Middle frontal gyrus (tissue), 1 donor: ENCODE results near the gene HS6ST3.
"Not testable (repeated sequence)": the region's sequence is repeated elsewhere in the genome, so short reads cannot be mapped to it uniquely, and the experiment has no call there.

ENCODE experiments used
- DNase-seq: peaks from one replicate; pipeline ENCODE4 v3.0.0-alpha.2; 2015; ENCODE audit warnings: low spot score; ENCODE audit errors: extremely low spot score

HS6ST3 gene

DNA sequence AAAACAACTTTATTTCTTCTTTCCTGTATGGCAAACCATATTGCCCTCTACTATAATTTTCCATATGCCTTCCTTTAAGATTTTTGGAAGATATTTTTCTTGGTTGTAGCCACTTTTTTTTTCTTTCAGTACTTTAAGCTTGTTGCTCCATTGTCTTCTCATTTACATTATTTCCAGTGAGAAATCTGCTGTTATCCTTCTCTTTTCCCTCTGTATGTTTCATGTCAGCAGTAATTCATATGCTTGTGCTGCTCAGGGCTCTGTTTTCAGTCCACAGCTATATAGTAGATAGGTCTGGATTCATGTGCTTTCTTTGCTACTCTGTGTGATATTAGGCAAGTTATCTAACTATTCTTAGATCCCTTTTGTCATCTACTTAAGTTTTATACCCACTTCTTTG lies 636.7 kb downstream of the HS6ST3 start:
- DNase-seq = no peak

DNA sequence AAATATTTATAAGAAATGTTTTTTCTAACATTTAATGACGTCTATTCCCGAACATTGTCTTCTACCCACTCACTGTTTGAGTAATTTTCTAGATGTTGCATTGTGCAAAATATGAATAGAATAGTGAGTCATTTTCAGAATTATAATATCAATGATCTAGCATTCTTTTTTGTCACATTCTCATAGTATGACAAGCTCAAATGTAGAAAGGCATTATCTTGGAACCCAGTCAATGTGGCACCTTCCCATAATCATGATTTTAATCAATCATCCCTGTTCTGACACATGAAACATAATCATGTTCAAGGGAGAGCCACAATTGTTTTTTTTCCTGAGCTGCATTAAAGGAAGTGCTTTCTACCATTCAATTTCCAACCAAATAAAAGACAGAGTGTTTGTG lies 638.6 kb downstream of the HS6ST3 start:
- DNase-seq = no peak

DNA sequence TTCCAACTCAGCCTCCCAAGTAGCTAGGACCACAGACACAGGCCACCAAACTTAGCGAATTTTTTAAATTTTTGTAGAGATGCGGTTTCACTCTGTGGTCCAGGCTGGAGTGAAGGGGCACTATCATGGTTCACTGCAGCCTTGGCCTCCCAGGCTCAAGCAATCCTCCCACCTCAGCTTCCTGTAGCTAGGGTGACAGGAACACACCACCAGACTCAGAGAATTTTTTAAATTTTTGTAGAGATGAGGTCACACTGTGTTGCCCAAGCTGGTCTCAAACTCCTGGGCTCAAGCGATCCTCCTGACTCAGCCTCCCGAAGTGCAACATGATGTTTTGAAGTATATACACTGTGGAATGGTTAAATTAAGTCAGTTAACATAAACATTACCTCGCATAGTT lies 640.8 kb downstream of the HS6ST3 start:
- DNase-seq = no peak

DNA sequence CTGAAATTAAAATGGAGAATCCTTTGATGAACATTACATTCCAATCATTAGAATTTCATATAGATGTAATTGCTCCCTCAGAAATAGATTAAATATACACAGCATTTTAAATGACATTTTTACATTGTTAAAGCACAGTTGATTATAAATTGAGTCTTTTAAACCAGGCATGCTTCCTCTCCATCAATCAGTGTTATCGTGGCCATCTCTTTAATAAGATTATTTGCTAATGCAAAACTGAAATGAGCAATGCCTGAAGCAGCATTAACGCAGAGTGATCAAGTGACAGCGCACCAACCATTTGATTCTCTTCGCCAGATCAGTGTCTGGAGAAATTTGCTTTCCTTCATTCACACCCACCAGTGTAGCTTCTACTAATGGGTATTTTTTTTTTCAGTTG lies 644.6 kb downstream of the HS6ST3 start:
- DNase-seq = no peak

DNA sequence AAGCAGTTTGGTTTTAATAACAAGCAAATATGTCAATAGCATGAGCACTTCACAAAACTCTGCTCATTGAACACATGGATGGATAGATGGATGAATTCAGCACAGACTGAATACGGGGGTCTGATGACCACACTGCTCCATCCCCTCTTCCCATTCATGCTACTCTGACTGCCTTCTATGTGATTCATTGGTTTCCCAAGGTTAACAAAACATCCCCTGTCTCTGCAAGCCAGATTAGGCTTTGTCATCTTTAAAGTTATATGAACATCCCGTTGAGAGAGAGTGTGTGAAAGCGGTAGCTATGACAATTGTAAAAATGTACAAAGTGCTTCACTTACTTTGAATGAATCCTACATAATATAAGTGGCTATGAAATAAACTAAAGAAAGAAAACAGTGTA lies 651.9 kb downstream of the HS6ST3 start:
- DNase-seq = no peak

DNA sequence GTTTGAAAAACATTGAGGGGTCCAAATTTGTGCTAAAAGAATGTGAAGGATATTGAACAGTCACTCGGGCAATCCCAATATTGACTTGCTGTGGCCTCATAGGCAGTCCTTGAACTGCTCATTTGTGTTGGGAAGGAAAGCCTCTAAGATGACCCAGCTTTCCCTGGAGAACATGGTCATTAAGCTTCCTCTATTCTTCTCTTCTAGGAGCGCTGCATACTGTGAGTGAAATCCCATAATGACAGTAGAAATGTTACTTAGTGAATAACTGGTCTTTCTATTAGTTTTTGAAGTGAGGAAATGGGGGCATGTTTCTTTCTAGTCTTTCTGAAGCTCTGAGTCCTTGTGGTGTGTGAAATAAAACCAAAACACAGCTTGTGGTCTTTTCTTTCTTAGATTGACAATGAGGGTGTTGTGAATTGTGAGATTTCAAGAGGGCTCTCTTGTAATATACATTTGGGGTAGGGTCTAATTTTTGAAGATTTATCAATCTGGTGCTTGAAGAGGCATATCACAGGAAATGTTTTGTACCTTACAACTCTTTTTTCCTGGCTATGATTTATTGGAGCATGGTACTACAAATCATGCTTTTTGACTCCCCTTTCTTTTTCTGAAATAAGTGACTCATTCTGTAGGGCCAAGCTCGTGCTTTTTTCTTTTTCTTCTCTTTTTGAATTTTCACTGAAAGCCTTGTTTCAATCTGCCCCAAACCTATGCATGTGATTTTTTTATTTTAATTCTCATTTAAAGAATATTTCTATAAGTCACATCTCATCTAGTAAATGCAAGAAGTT lies 653.6 kb downstream of the HS6ST3 start:
- DNase-seq = no peak

DNA sequence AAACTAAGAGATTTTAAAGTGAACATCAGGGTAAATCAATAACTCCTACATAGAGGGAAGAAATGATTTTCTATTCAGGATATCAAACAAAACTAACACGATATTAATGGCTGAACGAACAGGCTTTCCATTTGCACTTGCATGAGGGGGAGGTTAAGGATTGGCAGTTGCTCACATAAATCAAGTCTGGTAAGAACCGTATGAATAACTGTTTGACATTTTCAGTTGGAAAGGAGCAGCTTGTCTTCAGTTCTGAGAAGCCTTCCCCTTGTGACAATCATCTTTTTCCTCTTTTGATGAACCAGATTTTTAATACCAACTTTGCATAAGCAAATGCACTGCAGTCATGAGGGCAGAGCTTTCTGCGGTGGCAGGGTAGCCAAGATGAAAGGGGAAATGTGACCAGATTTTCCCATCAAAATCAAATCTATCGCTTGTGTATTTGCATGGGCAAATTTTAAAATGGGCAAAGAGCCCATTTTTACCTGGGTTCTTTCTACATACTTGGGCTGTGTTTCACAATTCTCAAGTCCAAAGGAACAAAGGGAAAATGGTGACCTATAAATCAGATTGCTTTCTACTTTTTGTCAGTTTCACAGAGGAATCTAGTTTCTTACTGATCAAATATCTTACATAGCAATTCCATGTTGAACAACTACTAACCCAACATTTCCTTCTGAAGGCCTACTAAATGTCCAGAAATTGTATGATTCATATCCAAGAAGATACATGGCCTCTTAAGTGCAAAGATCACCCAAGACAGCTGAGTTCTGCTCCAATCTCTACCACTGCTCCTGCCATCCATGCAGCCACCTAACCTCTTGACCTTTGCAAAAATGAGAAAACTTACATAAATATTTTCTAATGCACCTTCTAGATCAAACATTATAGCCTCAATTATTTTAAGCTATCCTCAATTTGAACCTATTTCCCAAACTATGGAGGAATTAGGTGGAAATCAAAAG lies 654.7 kb downstream of the HS6ST3 start:
- DNase-seq = no peak

DNA sequence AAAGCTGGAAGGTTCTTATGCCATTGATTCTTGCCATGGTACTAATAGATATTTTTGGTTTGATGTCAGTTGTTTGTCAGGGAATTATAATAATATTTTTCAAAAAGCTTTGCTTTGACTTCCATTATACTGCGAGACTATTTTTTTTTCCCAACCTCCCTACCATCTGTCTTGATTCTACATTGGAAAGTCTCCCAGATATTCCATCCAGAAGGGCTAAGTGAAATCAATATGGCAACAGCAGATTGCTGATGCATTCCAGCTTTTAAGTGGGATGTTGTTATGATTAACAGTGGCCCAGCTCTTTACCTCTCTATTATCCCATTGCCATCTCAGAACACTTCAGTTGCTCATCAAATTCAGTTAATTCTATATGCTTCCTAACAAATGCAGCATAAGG lies 657.0 kb downstream of the HS6ST3 start:
- peak; percentile 11 for DNase-seq

GRCh38 chr13:96749825-96750224 lies 659.9 kb downstream of the HS6ST3 start:
- DNase-seq = no peak

DNA sequence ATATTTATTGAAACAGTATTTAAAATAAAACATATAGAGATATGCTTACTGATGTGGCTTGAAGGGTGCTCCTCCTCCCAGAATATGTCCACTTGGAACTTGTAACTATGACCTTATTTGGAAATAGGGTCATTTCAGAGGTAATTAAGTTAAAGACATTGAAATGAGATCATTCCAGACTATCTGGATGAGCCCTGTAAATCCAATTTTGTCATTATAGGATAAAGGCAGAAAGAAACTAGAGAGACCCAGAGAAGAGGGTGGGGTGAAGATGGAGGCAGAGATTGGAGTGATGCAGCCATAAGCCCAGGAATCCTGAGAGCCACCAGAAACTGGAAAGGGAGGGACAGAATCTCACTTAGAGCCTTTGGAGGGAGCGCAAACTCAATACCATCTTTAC lies 661.2 kb downstream of the HS6ST3 start:
- no peak for DNase-seq

GRCh38 chr13:96762876-96763275 lies 673.0 kb downstream of the HS6ST3 start:
- no peak for DNase-seq

- DNase-seq = no peak
Observed at GRCh38 chr13:96766306-96766705, 676.4 kb downstream of the HS6ST3 start.

DNA sequence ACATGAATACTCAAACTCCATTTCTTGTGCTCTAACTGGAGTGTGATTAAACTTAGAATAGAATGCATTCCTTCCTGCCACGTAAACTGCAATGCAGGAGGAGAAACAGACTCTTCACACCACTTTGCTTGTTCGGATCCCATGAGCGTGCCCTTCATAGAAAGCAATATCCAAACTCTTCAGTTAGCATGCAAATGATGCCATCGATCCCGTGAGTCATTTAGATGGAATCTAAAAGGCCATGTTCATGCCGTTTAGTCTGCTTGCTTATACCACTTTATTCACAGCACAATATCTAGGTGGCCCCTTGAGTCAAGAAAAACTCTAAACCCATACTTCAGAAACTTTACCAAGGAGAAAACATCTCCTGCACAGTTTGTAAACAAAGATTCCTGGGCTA lies 678.6 kb downstream of the HS6ST3 start:
- no peak for DNase-seq

DNA sequence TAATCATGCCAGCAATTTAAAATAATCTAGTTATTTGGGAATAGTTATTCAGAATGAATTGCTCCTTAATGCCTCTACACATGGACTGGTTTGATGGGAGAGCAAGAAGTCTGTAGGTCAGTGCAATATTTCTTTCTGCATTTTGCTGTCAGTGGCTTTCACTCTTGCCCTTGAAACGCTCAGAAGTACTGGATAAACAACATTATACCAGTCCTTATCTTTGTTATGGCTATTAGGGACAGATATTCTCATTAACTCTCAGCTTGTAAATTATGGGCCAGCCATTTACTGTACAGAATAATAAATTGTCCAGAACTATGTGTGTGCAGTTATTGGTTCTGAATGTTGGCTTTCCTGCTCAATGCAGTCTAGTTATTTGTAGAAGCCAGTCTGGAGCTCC lies 680.0 kb downstream of the HS6ST3 start:
- no peak for DNase-seq

DNA sequence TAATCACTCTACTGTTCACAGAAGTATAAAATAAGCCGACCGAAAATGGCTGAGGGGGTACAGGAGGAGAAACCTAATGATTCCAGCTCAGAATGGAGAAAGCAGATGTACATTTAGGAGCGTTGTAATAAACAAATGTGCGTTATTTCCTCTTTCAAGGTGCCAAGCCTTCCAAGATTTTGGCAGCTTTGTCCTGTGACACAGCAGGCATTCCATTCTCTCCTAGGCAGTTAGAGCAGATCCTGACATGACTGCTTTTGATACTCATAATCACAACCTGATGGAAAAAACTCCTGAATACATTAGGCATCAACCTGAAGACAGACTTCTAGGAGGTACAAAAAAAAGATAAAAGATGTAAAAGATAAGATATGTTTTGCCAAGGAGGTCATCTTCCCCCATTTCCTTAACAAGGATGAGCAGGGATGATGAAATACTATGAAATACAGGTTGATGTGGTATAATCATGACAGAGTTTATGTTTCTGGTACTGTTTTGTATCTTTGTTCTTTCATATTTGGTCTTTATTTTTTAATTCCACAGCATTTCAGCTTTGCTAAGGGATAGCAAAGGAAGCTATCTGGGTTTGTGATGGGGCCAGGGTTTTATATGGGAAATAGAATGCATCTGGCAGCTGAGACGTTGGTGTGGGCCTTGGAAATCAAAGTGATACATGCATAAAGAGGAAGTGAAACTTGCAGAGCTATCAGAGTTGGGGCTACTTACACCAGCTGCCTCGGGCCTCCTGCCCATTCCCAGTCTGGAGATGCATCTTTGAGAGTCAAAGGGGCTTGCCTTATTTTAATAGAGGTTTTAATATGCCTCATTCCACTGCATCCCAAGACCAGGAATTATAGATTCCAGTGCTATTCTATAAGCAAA lies 681.8 kb downstream of the HS6ST3 start:
- DNase-seq = no peak

DNA sequence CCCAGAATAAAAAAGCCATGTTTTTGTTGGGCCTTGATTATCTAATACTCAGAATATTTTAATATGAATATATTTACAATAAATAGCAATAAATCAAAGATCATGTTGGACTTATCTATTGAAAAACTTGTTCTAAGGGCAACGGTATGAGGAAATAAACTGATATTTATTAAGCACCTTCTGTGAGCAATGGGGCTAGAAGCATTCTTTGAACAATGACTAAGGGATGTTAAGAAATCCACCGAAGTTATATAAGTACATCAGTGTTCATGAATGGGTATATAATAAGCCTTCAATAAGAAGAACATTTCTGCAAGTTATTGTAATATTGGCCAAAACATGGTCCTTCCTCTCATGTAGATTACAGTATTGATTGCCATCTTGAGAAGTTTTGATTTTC lies 682.5 kb downstream of the HS6ST3 start:
- DNase-seq = no peak

- not testable (repeated sequence) for DNase-seq
Observed at GRCh38 chr13:96778302-96778701, 688.4 kb downstream of the HS6ST3 start.

DNA sequence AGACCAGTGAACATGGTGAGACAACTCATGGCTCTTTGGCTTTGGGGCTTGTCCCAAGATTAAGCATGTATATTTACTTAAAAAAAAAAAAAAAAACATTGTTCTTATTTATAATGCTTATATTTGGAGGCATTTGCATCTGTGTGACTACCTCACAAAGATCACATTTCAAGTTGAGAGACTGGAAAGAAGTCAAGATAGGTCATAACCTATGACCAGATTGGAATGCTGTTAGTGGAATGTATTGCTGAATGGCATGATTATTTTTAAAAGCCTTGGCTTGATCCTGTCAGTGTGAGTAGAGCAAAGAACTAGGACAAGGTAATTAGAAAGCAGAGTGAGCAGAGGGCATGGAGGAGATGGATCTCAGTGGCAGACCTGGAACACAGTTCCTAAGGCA lies 689.8 kb downstream of the HS6ST3 start:
- DNase-seq = no peak

DNA sequence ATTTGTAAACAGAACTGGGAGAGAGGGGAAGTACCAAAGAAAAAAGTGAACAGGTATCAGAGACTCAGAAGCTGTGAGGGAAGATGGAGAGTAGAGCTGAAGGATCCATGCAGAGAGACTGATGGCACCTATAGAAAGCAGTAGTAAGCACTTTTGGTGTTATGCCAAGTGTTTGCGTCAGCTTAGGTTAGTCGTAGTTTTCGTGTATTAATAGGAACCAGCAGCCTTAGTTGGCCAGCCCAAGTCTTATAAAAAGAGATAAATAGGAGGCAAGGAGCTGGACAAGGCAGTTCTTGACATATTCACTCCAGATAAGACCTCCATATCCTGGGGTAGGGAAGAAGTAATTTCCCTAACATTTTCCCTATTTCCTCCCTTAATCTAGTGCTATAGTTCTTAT lies 690.2 kb downstream of the HS6ST3 start:
- DNase-seq = no peak

DNA sequence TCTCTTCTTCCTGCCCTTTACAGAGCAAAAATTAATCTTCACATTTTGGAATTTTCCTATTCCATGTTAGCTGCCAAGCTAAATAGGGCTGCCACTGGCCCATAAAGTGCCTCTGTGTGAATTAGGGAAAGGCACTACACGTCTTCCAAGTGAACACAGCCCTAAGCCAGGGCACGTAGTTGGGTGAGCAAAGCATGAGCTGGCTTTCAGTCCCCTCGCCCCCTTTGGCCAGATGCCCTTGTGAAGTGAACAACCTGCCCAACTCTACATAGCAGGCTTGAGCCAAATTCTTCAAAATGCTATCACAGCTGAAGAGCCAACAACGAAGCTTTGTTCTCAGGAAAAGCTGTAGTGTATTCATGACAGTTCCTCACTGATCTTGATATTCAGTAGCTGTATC lies 691.2 kb downstream of the HS6ST3 start:
- DNase-seq = peak; percentile 54

DNA sequence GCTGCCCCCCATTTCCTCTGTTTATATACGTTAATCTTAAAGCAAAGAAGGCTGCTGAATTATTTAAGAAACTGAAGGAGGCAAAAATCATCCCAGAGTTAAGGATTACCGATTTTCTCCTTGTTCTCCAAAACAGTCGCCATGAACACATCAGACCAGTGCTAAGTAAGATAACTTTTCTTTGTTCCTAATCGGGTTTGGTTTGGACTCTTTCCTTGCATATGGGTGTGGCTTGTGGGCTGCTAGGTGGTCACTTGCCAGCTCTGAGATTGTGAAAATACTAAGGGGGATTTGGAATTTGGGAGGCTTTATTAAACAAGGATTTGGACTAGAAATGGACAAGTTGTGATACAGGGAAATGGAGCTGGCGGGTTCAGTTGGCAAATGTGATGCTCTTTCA lies 692.3 kb downstream of the HS6ST3 start:
- DNase-seq = no peak

DNA sequence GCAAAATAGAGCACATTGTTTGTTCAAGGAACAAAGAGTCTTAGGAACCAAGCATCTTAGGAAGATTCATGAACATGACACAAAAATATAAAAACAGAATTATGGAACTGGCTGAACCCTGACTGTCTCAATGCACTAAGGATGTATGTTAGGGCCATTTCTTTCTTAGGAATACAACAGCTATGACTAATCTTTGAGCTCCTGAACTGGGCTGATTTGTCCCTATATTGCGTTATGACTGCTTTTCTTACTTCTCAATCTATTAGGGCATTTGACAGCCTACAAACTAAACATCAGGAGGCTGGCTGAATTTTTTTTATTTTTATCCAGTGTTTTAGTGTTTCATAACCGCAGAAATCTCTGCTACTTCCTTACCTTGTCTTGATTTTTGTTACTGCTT lies 693.1 kb downstream of the HS6ST3 start:
- no peak for DNase-seq
